HepG2 (cell line): Measurements from ENCODE around the gene BCAR3. TPM values are rescaled to one million over a fixed set of nuclear protein-coding genes. Genes with fewer than 3 reads are reported as not detected.
A peak's percentile ranks its signal among the peaks of the same experiment; 100 is the strongest.

Experiments used
- CEBPZ ChIP-seq: IDR thresholded peaks from 2 replicates; pipeline ENCODE4 v1.6.1; 2012; ENCODE audit warnings: low read length, improper control_type of control experiment
- HBP1 ChIP-seq: IDR thresholded peaks from 2 replicates; pipeline ENCODE4 v1.6.1; 2016; ENCODE audit warnings: low read depth, control low read depth
- KLF15 ChIP-seq: sonication (generic); formaldehyde crosslinking; IDR thresholded peaks from 2 replicates; pipeline ENCODE4 v1.8.1; 2023; ENCODE audit warnings: borderline replicate concordance, mild to moderate bottlenecking, inconsistent platforms, missing genetic modification reagents, mixed read lengths
- MNT ChIP-seq: fragments of 450-650 bp; IDR thresholded peaks from 2 replicates; pipeline ENCODE4 v1.6.1; 2016
- NR2F6 ChIP-seq, 2 experiments: IDR thresholded peaks; 2 replicates each; pipeline ENCODE4 v1.6.1; 2016; ENCODE audit warnings: antibody characterized with exemption in 1 of 2, mild to moderate bottlenecking in 1 of 2
- PRDM10 ChIP-seq: sonication (generic); formaldehyde crosslinking; IDR thresholded peaks from 2 replicates; pipeline ENCODE4 v1.4.0; 2020; ENCODE audit warnings: low read depth, missing genetic modification reagents
- RAD51 ChIP-seq: fragments of 450-650 bp; IDR thresholded peaks from 2 replicates; pipeline ENCODE4 v1.6.1; 2016; ENCODE audit warnings: borderline replicate concordance
- RBAK ChIP-seq: sonication (generic); formaldehyde crosslinking; IDR thresholded peaks from 2 replicates; pipeline ENCODE4 v1.5.1; 2020; ENCODE audit warnings: mild to moderate bottlenecking, missing genetic modification reagents
- TAF15 ChIP-seq: fragments of 200-400 bp; formaldehyde crosslinking; IDR thresholded peaks from one replicate; pipeline ENCODE4 v1.6.1; 2018; ENCODE audit warnings: mild to moderate bottlenecking, low read depth, low read length; ENCODE audit not compliant: poor library complexity, severe bottlenecking
- TBX2 ChIP-seq: sonication (generic); formaldehyde crosslinking; IDR thresholded peaks from 2 replicates; pipeline ENCODE4 v1.5.0; 2020; ENCODE audit warnings: missing genetic modification reagents, mild to moderate bottlenecking, borderline replicate concordance
- YY1 ChIP-seq: IDR thresholded peaks from 2 replicates; pipeline ENCODE4 v1.6.1; 2011; ENCODE audit warnings: low read length, low read depth, moderate library complexity, mild to moderate bottlenecking; ENCODE audit not compliant: insufficient read depth, insufficient replicate concordance
- ZNF547 ChIP-seq: sonication (generic); formaldehyde crosslinking; IDR thresholded peaks from 2 replicates; pipeline ENCODE4 v1.5.1; 2020; ENCODE audit warnings: mild to moderate bottlenecking, missing genetic modification reagents
- ZNF574 ChIP-seq: sonication (generic); formaldehyde crosslinking; IDR thresholded peaks from 2 replicates; pipeline ENCODE4 v1.4.0; 2020; ENCODE audit warnings: missing genetic modification reagents
- ZNF788 ChIP-seq: sonication (generic); formaldehyde crosslinking; IDR thresholded peaks from 2 replicates; pipeline ENCODE4 v1.5.0; 2020; ENCODE audit warnings: mild to moderate bottlenecking, missing genetic modification reagents, borderline replicate concordance
- polyA plus RNA-seq, 8 experiments: library from polyadenylated mRNA; depleted of rRNA in 3 of 8; stranded (reverse) in 7 of 8; unstranded in 1 of 8; fragments of >200 nt; fragmentation: Illumina TruSeq in 4 of 8; extraction: Trizol in 4 of 8; gene quantifications; 2 replicates each; pipeline versions ENCODE4 v1.2.1 to v1.2.3, GENCODE V29; 2011 to 2016; ENCODE audit warnings: low read depth in 4 of 8, missing spikeins in 1 of 8, mixed read lengths in 1 of 8; ENCODE audit not compliant: insufficient read depth in 1 of 8
- total RNA-seq, 5 experiments: library from RNA; depleted of rRNA; stranded (reverse); fragments of >200 nt; fragmentation: Illumina TruSeq; extraction: Trizol; gene quantifications; 2 replicates each; pipeline ENCODE4 v1.2.3, GENCODE V29; 2016; ENCODE audit warnings: low read depth in 1 of 5

The BCAR3 gene
- total and polyA plus RNA-seq, 2 of the 13 experiments (the other 11 are each of a cell fraction or from before 2014, with no cell fraction given): 3.6 to 4.8 TPM

GRCh38 chr1:93681101-93681988 lies at the start of gene BCAR3 (continued):
- TF ChIP-seq KLF15 (CRISPR knock-in tag) (no peak), RAD51 (no peak), ZNF788 (CRISPR knock-in tag) (no peak), NR2F6 (IDR thresholded peaks at IDR 0.05) (no peak), NR2F6 (CRISPR knock-in tag; IDR thresholded peaks at IDR 0.05) (no peak), MNT (no peak), CEBPZ (no peak), YY1 (peak; percentile 67), TAF15 (no peak), RBAK (CRISPR knock-in tag) (no peak), HBP1 (CRISPR knock-in tag) (no peak), ZNF574 (CRISPR knock-in tag) (peak; percentile 81), PRDM10 (CRISPR knock-in tag) (0 out of 2 replicates have a peak, but pooled peaks have one; percentile 40), TBX2 (CRISPR knock-in tag) (no peak; the same call in 1 of the 2 replicates), ZNF547 (peak; percentile 23; the same call in 1 of the 2 replicates)
